NCI-H226 (cell line): ENCODE measurements around the gene ADCY4.
"Not testable (repeated sequence)": the region's sequence is repeated elsewhere in the genome, so short reads cannot be mapped to it uniquely, and the experiment has no call there.

Source experiments
- DNase-seq: peaks from one replicate; pipeline ENCODE4 v3.0.0-alpha.2; 2015

Gene ADCY4

DNA sequence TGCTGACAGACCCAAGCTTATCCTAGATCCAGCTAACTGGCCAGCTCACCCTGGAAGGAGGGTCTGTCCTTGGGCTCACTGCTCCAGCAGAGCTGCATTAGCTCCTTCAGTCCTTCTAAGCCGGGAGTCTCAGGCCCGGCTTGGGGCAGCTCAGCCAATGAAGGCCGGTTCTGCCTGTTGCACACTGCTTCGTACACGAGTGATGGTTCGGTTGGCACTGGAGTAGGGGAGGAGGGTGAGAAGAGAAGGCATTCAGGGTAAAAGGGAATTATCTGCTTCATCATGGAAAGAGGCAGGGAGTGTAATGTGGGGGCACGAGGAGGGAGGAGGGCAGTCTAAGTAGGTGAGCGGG, 2.9 kb upstream of the ADCY4 start:
- no peak for DNase-seq

DNA sequence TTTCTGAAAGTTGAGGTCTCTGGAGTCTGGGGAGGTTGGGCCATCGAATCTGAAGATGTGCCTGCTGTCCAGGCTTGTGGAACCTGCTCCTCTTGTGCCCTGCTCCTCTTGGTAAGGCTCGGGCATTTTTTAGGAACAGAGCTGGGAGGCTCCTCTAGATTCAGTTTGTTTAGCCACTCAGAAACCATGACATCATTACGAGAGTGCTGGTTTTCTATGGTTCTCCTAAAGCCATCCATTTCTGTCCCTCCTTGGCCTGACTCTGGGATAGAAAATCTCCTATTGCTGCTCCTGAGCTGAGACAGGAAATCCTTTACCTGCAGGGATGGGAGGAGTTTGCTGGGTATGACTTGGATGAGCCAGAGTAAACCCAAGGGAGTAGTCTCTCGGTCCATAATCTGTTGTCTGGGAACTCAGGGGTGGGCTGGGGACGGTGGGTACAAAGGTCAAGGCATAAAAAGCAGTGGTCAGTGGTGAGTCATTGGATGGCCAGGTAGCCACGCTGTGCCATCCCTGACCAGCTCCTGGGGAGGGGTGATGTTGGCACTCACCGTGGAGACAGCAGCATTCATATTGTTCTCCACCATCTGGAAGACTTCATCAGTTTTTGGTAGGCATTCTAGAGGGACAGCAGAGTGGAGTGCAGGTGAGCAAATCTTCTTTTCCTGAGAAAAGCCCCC, 2.4 kb upstream of the ADCY4 start:
- no peak for DNase-seq

DNA sequence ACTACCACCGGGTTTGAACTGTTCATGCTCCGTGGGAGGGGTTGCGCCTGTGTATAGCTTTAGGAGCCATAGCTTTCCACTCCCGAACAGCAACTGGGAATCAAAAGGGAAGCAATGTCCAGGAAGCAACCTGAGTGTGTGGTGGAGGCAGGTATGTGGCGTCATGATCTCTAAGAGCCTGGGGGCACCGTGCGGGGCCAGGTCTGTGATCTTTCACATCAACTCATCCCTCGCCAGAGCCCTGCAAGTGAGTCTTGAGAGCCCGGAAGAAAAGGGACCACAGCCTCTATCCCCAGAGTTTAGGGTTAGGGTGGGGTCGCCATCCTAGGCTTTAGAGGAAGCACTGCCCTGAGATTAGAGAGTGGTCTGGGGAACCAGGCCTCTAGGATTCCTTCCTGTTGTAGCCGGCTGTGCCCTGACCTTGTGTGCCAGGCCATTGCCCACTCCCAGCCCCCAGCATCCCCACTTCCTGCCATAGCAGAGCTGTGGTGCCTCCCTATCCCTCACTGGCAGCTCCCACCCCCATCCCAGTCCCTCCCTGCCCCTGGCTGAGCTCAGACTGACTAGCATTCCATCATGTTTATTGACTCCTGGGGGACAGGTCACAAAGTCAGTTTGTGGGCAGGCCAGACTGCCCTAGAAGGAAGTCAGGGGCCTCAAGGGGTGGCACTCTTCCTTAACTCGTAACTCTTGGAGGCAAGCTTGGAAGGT, 745 bp upstream of the ADCY4 start:
- no peak for DNase-seq

DNA sequence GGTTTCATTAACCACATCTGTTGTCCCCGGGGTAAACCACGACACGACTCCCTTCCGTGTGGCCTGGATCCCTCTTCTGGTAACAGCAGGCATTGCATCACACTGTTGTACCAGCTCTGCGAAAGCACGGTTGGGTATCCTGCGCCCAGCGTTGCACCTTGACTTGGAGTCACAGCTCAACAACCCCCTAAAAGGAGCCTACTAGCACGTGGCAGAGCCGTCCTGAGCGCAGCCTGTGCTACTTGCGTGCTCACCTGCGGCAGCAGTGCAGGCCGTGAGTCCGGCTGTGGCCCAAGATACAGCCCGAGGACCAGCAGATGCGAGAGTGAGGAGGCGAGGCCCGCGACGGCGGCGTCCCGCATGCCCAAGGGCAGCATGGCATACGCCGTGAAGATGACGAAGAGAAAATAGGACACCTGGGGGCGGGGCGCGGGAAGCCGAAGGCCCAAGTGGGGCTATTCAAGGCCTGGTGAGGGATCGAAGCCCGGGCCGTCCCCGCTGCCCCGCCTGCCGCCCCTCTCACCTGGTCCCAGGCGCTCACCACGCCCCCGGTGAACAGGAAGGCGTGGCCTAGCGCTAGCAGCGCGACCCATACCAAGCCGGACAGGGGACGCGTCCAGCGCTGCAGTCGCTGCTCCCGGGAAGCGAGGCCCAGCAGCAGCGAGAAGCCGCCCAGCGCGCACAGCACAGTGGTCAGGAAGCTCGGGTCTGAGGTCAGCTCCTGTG, 2.4 kb downstream of the ADCY4 start:
- peak; percentile 20 for DNase-seq

DNA sequence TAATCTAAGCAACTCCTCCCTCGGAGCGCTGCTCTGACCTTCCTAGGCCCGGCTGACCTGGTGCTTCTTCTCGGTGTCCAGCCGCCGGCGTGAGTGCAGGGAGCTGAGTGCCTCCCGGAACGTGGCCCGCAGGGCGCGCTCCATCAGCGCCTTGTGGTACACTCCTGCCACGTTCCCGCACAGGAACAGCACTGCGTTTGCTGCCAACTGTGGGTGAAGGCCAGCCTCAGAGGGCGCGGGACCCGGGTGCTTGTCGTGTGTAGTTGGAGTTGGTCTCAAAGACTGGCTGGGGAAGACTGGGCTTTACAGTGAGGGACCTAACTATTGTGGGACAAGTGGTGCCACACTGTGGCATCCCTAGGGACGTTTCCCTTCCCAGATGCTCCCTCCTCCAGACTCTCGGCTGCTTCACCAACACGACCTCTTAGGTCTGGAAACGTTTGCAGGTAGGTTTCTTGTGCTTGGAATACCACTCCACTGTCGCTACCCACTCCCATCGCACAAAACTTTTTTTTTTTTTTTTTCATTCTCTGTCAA, 3.1 kb downstream of the ADCY4 start:
- no peak for DNase-seq

DNA sequence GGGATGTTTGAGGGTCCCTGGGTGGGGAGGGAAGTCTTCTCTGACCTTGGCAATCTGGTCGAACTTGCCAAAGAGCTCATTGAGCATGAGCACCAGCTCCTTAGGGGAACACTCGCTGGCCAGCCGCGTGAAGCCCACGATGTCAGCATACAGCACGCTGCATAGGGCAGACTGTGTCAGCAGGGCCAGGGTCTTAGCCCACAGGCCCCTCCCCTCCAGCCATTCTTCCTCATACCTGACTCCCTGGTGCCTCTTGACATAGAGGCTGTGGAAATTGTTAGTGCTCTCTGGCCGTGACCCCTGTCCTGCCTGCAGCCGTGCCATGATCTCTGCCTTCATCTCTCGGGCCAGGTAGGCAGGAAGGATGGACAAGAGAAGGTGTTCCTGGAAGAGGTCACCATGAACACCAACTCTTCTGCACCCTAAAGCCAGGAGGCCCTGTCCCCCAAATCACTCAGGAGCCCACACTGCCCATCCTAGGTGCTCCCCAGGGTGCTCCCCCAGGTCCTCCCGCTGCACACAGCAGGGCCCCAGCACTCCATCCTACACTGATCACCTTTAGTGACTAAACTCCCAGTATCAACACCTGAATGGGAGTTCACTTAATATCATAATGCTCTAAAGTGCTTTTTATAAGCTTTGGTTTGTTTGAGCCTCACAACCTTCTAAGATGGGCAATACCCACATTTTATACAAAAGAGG, 3.7 kb downstream of the ADCY4 start:
- DNase-seq = no peak

DNA sequence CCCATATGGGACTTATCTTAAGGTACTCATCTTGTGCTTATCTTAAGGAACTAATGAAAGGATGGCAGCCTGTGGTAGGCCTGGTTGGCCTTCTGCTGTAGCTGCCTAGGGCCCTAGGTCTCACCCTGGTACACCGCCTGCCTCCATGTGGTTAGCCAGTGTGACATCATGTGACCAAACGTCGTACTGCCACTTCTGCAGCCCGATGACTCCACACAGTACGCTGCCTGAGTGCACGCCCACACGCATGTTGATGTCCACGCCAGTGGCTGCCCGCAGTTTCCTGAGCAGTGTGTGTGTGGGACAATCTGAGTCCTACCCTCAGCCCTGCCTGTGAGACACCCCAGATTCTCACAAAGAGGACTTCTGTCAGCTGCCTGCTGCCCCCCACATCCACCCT, 5.1 kb downstream of the ADCY4 start:
- DNase-seq = no peak

DNA sequence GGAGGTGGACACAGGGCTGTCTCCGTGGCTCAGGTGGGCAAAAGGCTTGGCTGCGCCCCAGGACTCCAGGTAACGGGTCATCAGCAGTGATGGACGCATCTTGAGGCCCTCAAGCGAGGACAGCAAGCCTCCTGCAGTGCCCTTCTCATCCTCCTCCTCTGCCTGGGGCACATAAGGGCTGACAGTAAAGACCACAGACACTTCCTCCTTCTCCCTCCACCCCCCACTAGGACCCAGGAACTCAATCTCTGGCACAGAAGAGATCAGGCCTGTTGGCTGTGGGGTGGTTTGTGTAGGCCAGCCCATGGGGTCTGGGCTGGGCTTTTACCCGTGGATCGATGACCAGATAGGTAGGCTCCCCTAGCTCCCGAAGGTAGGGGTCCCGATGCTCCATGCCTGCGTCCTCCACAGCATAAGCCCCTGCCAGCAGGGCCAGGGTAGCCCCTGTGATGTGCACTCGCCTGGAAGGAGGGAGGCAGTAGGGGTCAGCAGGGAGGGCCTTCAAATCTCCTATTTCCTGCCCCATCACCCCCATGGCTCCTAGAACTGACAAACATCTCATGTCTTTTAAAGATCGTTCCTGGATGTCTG, 5.7 kb downstream of the ADCY4 start:
- no peak for DNase-seq

DNA sequence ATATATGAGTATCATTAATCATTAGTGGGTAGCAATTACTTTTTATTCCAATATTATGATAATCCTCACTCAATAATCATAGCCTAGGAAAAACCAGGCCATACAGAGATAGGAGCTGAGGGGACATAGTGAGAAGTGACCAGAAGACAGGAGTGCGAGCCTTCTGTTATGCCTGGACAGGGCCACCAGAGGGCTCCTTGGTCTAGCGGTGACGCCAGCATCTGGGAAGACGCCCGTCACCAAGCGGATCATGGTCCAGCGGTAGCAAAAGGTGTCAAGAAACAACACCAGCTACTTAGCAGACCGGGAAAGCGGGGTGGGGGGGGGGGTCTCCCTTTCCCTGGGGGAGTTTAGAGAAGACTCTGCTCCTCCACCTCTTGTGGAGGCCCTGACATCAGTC, 7.0 kb downstream of the ADCY4 start:
- DNase-seq = not testable (repeated sequence)

DNA sequence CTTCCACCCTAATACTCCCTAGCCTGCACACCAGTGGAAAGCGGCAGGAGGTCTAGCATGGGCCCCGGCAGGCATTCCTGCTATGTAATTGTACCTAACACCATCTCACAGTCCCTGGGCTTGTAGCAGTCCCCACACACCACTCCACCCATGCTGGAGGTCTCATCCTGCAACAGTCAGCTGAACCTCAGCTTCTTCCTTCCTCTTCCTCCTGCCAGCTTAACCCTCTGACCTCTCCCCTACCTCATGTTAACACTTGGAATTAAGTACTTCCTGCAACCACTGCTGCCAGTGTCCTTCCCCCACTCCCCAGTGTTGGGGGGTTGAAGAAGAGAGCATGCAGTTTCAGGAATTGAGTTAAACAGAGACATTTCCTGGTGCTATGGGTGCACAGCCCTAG, 7.6 kb downstream of the ADCY4 start:
- no peak for DNase-seq

DNA sequence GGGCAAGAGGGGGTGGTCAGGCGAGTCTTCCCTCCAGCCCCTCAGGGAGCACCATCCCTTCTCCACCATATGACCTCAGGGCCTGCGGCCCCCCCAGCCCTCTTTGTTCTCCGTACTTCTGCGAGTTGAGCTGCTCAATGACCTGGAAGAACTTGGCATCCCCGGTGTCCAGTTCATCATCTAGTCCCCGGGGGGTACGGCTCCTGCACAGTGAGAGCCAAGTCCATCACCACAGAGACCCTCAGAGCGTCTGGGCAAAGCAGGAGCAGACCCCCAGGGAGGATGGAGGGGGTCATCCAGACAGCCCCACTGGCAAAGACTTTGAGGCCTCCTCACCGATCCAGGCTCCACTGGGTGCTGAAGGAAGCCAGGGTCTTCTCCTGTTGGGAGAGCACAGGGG, 8.9 kb downstream of the ADCY4 start:
- no peak for DNase-seq

DNA sequence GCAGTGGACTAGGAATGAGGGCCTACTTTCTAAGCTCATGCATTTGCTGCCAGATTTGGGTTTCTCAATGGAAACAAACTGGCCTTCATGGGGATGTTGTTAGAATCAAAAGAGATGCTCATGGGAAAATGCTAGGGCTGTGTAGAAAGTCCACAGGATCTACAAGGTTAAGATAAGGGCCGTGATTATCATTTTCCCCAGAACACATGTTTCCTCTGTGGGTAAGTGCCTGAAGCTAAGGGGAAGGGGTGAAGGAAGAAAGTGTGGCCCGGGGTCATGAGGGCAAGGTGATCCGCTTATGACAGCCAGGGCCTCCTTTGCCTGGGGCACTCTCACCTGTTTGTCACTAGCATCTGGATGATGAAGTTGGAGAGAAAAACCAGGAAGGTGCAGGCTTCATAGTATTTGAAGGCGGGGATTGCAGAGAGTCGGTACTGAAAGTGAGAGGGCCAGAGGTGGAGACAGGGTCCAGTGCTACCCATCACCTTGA, 9.8 kb downstream of the ADCY4 start:
- no peak for DNase-seq

DNA sequence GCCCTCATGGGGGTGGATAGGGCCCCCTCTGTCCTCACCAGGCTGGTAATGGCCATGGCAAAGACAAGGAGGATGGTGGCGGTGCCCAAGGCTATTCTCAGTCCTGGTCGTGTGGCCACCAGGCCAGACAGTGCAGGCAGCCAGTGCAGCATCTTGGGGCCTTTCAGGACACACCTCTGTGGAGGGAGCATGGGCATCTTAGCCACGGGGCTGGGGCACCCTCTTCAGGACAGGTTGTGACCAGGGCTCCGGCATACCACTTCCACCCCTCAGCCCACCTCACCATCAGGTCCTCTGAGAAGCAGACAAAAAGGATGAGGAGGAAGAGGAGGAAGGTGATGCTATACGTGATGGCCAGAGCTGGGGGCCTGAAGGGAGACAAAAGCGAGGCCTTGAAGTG, 10.8 kb downstream of the ADCY4 start:
- no peak for DNase-seq

DNA sequence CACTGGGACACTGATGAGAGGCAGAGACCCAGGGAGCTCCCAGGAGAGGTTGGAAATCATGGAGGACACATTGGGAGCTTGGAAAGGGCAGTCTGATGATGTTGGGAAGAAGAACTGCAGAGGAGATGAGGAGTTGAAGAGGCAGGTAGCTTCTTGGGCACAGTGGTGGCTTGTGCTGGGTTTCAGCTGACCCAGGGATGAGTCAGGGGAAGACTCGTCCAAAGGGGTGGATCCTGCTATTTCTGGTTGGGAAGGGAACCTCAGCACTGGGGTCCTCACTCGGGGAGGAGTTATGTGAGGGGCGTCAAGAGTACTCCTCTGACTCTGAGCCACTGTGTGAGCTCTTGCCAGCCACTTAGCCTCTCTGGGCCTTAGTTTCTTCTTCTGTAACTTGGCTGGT, 11.5 kb downstream of the ADCY4 start:
- no peak for DNase-seq

DNA sequence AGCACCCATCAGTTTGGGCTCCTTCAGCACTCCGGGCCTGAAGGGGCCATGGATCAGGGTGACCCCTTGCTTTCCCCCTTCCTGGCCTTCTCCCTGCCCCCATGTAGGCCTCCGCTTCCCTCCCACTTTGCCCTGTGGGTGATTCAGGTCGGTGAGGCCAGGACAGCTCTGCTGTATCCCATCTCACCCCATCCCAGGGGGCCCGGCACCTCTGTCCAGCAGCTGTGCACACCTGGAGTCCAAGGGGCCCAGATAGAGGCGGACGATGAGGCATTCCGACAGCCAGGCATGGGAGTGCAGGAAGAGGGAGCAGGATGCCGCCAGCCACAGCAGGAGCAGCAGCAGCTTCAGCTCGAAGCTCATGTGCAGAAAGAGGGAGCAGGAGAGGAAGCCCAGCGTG, 12.2 kb downstream of the ADCY4 start:
- DNase-seq = no peak

DNA sequence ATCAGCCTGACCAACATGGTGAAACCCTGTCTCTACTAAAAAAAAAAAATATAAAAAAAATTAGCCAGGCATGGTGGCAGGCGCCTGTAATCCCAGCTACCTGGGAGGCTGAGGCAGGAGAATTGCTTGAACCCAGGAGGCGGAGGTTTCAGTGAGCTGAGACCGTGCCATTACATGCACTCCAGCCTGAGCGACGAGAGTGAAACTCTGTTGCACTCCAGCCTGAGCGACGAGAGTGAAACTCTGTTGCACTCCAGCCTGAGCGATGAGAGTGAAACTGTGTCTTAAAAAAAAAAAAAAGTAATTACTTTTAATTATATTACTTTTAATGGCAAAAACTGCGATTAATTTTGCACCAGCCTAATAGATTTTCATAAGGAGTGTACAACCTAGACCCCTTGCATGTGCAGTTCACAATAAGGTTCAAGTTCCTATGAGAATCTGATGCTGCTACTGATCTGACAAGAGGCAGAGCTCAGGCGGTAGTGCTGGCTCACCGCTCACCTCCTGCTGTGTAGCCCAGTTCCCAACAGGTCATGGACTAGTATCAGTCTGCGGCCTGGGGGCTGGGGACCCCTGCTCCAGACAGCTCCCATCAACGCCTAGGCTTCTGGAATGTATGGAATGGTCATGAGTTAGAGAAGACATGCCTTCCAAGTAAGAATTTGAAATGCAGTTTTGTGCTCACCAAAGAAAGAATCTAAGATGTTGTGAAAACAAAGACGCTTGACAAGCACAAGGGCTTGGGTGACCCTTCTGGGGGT, 13.5 kb downstream of the ADCY4 start:
- no peak for DNase-seq

DNA sequence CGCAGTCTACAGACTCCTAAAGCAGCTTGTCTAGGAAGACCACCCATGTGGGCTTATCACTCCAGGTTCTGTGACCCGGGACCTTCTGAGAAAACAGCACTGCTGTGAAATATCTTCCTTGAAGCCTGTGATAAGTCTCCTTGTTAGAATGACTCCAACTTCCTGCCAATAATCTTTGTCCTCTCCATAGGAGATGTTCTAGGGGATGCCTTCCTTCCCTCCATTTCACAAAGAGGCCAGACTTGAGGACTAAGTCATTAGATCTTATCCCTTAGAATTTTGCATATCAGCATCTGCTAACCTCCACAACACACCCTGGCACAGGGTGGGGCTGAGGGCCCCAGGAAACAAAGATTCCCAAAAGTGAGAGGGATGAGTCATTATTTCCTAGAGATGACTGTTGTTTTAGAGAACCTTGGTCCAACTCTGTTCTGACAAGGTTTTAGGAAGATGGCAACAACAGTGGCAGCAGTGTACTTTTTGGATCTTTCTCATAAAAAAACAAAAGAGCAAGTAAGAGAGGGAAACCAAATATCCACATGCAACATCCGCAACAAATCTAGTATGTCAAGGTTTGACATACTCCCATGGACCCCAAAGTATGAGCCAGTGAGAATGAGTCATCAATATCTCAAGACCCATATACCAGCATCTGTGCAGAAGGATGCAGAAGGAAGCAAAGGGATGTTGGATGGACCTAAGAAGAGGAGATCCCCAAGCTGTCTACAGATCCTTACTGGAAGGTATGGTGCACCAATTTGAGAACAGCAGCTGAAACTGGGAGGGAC, 17.5 kb downstream of the ADCY4 start:
- DNase-seq = peak; percentile 64

DNA sequence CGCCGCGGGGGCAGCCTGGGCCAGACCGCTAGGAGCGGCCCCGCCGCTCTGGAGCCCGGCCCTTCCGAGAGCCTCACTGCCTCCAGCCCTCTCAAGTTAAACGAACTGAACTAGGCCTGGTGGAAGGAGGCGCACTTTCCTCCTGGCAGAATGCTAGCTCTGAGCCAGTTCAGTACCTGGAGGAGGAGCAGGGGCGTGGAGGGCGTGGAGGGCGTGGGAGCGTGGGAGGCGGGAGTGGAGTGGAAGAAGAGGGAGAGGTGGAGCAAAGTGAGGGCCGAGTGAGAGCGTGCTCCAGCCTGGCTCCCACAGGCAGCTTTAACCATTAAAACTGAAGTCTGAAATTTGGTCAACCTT, 18.3 kb downstream of the ADCY4 start:
- DNase-seq = no peak

DNA sequence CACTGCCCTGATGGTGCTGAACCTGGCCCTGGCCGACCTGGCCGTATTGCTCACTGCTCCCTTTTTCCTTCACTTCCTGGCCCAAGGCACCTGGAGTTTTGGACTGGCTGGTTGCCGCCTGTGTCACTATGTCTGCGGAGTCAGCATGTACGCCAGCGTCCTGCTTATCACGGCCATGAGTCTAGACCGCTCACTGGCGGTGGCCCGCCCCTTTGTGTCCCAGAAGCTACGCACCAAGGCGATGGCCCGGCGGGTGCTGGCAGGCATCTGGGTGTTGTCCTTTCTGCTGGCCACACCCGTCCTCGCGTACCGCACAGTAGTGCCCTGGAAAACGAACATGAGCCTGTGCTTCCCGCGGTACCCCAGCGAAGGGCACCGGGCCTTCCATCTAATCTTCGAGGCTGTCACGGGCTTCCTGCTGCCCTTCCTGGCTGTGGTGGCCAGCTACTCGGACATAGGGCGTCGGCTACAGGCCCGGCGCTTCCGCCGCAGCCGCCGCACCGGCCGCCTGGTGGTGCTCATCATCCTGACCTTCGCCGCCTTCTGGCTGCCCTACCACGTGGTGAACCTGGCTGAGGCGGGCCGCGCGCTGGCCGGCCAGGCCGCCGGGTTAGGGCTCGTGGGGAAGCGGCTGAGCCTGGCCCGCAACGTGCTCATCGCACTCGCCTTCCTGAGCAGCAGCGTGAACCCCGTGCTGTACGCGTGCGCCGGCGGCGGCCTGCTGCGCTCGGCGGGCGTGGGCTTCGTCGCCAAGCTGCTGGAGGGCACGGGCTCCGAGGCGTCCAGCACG, 18.9 kb downstream of the ADCY4 start:
- no peak for DNase-seq

DNA sequence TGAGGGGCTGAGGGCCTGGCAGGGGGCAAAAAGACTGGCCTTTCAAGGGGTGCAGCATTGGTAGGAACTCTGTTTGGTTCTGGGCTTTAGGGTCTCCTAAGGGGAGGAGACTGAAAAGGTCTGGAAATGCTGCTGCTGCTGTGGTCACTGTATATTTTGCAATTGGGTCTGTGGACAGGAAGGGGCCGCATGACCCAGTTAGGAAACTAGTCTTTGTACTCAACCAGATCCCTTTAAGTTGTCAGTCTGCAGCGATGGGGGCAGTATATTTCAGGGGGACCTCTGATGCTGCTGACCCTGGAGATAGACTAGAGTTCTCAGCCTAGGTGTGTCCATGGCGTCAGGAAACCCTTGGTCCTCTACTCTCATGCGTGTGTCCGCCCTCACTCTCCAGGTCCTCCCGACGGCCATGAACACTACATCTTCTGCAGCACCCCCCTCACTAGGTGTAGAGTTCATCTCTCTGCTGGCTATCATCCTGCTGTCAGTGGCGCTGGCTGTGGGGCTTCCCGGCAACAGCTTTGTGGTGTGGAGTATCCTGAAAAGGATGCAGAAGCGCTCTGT, 19.5 kb downstream of the ADCY4 start:
- DNase-seq = no peak
